Measurements from ENCODE around the gene PLXNA2.

The PLXNA2 gene

DNA sequence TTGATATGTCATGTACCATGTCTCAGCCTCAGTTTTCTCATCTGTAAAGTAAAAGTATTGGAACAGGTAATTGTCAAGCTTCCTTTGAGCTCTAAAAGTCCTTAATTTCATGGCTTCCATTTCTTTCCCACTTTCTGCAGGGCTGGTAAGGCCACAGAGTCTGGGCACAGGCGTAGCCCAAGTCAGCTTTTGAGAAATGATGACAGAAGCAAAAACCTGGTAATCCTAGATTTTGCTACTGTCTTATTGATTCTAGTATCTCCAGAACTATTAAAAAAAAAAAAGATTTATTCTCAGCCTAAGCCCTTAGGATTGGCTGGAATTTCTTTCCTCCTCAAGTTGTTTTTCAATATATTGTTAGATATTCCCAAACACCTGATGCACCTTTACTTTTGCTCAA, 31.3 kb downstream of the PLXNA2 start:
- TF ChIP-seq, protein P1, sequence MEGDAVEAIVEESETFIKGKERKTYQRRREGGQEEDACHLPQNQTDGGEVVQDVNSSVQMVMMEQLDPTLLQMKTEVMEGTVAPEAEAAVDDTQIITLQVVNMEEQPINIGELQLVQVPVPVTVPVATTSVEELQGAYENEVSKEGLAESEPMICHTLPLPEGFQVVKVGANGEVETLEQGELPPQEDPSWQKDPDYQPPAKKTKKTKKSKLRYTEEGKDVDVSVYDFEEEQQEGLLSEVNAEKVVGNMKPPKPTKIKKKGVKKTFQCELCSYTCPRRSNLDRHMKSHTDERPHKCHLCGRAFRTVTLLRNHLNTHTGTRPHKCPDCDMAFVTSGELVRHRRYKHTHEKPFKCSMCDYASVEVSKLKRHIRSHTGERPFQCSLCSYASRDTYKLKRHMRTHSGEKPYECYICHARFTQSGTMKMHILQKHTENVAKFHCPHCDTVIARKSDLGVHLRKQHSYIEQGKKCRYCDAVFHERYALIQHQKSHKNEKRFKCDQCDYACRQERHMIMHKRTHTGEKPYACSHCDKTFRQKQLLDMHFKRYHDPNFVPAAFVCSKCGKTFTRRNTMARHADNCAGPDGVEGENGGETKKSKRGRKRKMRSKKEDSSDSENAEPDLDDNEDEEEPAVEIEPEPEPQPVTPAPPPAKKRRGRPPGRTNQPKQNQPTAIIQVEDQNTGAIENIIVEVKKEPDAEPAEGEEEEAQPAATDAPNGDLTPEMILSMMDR (conservative IDR thresholded peaks at IDR 0.05; ENCODE audit: low read depth): no peak
- ChIA-PET CTCF (interaction anchor here (0.6 to 1.1 kb wide), 7 partner anchors 10 to 1653 kb away, joined by 3 to 8 read pairs (median 4); no protein-coding TSS in a partner anchor), POLR2A (ENCODE audit: low non-redundant PET) (no interaction called here)
- no peak for DNase-seq (ENCODE audit: low spot score)
- H3K27ac ChIP-seq: no peak overlapping the region

DNA sequence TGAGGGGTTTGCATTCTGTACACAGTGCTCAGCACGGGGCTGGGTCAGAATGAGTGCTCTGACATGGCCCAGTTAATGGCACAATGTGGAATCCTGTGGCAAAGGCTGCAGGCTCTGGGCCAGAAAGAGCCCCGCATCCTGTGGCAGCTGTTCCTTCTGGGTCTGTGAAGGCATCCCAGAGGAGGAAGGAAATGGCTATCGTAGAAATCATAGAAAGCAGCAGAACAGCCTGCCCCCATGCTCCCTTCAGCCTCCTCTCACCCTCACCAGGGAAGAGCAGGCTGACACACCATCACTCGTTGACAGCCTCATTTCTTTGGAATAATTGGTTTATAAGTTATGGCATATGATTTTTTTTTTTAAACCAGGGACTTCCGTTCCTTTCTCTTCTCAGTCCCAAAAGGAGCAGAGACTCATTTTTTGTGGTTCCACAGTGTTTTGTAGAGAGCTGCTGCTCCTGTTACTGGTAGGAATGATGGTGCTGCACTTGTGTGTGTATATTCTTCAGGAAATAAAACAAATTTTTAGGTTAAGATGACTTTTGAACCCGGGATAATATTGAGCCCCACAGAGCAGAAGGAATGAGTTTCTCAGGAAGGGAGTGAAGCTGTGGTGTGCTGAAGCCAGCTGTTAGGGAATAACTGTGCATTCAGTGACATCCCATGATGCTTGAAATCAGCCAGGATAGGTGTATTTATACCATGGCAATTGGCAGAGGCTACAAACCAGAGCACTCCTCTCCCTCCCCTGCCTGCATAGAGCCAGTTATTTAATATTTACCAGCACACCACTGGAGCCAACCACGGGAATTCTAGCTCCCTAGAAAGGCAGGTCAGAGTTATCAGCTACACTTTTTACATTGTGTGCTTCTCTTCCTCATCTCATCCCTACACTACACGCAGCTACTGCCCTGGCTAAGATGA, 32.0 kb downstream of the PLXNA2 start:
- ChIA-PET CTCF (interaction anchor here (0.6 to 1.1 kb wide), 4 partner anchors 11 to 40 kb away, joined by 3 to 8 read pairs (median 4); no protein-coding TSS in a partner anchor), POLR2A (ENCODE audit: low non-redundant PET) (no interaction called here)
- no peak for DNase-seq (ENCODE audit: low spot score)
- no peak overlapping the region for H3K27ac ChIP-seq
- TF ChIP-seq, protein P1 (conservative IDR thresholded peaks at IDR 0.05; ENCODE audit: low read depth): no peak

DNA sequence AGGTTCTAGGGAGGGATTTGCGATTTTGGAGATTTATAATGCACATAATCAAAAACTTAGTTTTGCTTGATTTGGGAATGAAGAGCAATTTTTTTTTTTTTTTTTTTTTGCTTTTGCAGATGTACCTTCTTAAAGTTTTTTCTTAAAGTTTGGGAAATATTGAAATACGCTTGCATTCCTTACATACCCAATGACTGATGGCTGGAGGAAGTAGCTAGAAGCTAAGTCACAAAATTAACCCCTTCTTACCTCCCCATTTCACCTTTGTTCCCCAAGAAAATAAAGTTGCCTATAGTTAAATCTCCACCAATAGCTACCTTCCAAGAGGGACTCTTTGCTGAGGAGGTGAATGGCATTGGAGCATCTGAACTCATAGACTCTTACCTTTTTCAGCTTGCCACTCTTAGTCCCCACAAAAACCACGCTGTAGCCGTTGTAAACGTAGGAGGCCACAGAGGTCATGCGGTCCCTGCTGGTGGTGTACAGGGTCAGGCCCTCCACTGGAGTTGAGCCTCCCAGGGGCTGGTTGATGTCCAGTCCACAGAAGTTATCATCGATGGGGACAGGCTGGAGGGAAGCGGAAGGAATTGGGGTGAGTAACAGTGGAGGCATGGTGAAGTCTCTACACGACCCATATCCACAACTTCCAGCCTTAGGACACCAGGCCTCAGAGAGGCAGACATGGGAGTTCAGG, 34.1 kb downstream of the PLXNA2 start:
- ChIA-PET POLR2A (ENCODE audit: low non-redundant PET) (no interaction called here), CTCF (interaction anchor here (1.5 to 1.6 kb wide), 2 partner anchors 26 to 28 kb away, joined by 5 to 6 read pairs; no protein-coding TSS in a partner anchor)
- DNase-seq (ENCODE audit: low spot score): no peak
- TF ChIP-seq, protein P1 (conservative IDR thresholded peaks at IDR 0.05; ENCODE audit: low read depth): no peak
- peak overlapping the region; percentile 94 for H3K27ac ChIP-seq

GRCh38 chr1:208209286-208209685, 34.9 kb downstream of the PLXNA2 start:
- DNase-seq (ENCODE audit: low spot score): no peak
- ChIA-PET CTCF (interaction anchor here (1.5 to 1.6 kb wide), 2 partner anchors 25 to 29 kb away, joined by 5 to 6 read pairs; no protein-coding TSS in a partner anchor), POLR2A (ENCODE audit: low non-redundant PET) (no interaction called here)
- peak overlapping the region; percentile 94 for H3K27ac ChIP-seq
- TF ChIP-seq, protein P1 (conservative IDR thresholded peaks at IDR 0.05; ENCODE audit: low read depth): no peak

DNA sequence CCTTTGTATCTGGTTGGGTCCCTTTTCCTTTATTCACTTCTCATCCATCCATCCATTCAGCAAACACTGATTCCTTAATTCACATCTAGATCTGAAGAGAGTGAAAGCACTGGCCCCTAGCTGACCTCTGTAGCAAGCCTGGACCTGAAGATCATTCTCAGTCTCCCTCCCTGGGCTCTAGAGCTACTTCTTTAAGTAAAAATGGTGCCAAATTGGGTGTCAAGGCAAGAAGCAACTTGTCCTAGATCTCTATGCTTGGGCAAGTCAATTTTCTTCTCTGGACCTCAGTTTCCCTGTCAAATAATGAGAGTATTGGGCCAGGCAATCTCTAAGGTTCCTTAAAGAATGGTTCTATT, 36.1 kb downstream of the PLXNA2 start:
- TF ChIP-seq, protein P1 (conservative IDR thresholded peaks at IDR 0.05; ENCODE audit: low read depth): no peak
- DNase-seq (ENCODE audit: low spot score): no peak
- ChIA-PET POLR2A (ENCODE audit: low non-redundant PET) (interaction anchor here (0.9 kb wide), 1 partner anchor 11 kb away, joined by 3 read pairs; no protein-coding TSS in a partner anchor), CTCF (interaction anchor here (0.9 kb wide), 1 partner anchor 37 kb away, joined by 3 read pairs; no protein-coding TSS in a partner anchor)
- peak overlapping the region; percentile 94 for H3K27ac ChIP-seq

Measured in RWPE1 (cell line).